Nephron progenitor cell (in vitro differentiated cells): ENCODE measurements around the gene PSTPIP1.

ENCODE experiments used
- DNase-seq: peaks from one replicate; pipeline ENCODE4 v3.0.0; 2021
- H3K27ac Mint-ChIP-seq: 2 replicates; pipeline ENCODE4 v1.8.0; 2021; ENCODE audit warnings: mild to moderate bottlenecking, moderate library complexity, mixed read lengths
- H3K27me3 Mint-ChIP-seq: 2 replicates; pipeline ENCODE4 v1.8.0; 2021; ENCODE audit warnings: mild to moderate bottlenecking, low read depth, mixed read lengths; ENCODE audit not compliant: poor library complexity
- H3K36me3 Mint-ChIP-seq: 2 replicates; pipeline ENCODE4 v1.8.0; 2021; ENCODE audit warnings: low read depth, mixed read lengths
- H3K4me1 Mint-ChIP-seq: 2 replicates; pipeline ENCODE4 v1.8.0; 2021; ENCODE audit warnings: mixed read lengths
- H3K4me3 Mint-ChIP-seq: 2 replicates; pipeline ENCODE4 v1.8.0; 2021; ENCODE audit warnings: mild to moderate bottlenecking, moderate library complexity, mixed read lengths
- H3K9me3 Mint-ChIP-seq: 2 replicates; pipeline ENCODE4 v1.8.0; 2021; ENCODE audit warnings: mild to moderate bottlenecking, moderate library complexity, mixed read lengths
- CTCF ChIP-seq: fragments of 200-600 bp; sonication (generic); IDR thresholded peaks from 2 replicates; pipeline ENCODE4 v1.5.0; 2021; ENCODE audit warnings: antibody characterized with exemption

PSTPIP1 gene

GRCh38 chr15:76974456-76975036 is 20.4 kb upstream of the PSTPIP1 start:
- no peak for TF ChIP-seq CTCF
- no peak for DNase-seq

GRCh38 chr15:76976141-76976540 is 18.8 kb upstream of the PSTPIP1 start:
- H3K36me3 Mint-ChIP-seq: peaks cover 8% of the 10 kb centered on the region
- H3K9me3 Mint-ChIP-seq: peaks cover 21% of the 10 kb centered on the region
- TF ChIP-seq CTCF: no peak
- peaks cover 8% of the 10 kb centered on the region for H3K27me3 Mint-ChIP-seq
- no peak overlapping the region for H3K27ac Mint-ChIP-seq
- H3K4me3 Mint-ChIP-seq: no peak overlapping the region
- H3K4me1 Mint-ChIP-seq: no peaks in the 10 kb centered on the region
- no peak for DNase-seq

More at GRCh38 chr15:76974456-76975036, 20.4 kb upstream of the PSTPIP1 start:
- no peaks in the 10 kb centered on the region for H3K4me1 Mint-ChIP-seq
- H3K27ac Mint-ChIP-seq: no peak overlapping the region
- peaks cover 12% of the 10 kb centered on the region for H3K27me3 Mint-ChIP-seq
- H3K9me3 Mint-ChIP-seq: peaks cover 17% of the 10 kb centered on the region
- H3K4me3 Mint-ChIP-seq: no peak overlapping the region
- peaks cover 4% of the 10 kb centered on the region for H3K36me3 Mint-ChIP-seq

GRCh38 chr15:76976572-76977270 is 18.2 kb upstream of the PSTPIP1 start:
- peaks cover 8% of the 10 kb centered on the region for H3K36me3 Mint-ChIP-seq
- H3K9me3 Mint-ChIP-seq: peaks cover 21% of the 10 kb centered on the region
- no peaks in the 10 kb centered on the region for H3K4me1 Mint-ChIP-seq
- no peak overlapping the region for H3K4me3 Mint-ChIP-seq
- H3K27ac Mint-ChIP-seq: no peak overlapping the region
- no peak for TF ChIP-seq CTCF
- DNase-seq: no peak
- peaks cover 4% of the 10 kb centered on the region for H3K27me3 Mint-ChIP-seq

GRCh38 chr15:76978522-76979330 is 16.2 kb upstream of the PSTPIP1 start:
- DNase-seq: no peak
- Mint-ChIP-seq H3K4me1 (peaks cover 16% of the 10 kb centered on the region), H3K36me3 (peaks cover 8% of the 10 kb centered on the region), H3K4me3 (no peak overlapping the region), H3K27ac (no peak overlapping the region), H3K9me3 (peaks cover 21% of the 10 kb centered on the region), H3K27me3 (peaks cover under 1% of the 10 kb centered on the region)
- TF ChIP-seq CTCF: no peak

GRCh38 chr15:76979331-76979925 is 15.5 kb upstream of the PSTPIP1 start:
- no peak overlapping the region for H3K27ac Mint-ChIP-seq
- no peak for DNase-seq

More at GRCh38 chr15:76979331-76979925, 15.5 kb upstream of the PSTPIP1 start:
- H3K36me3 Mint-ChIP-seq: peaks cover 8% of the 10 kb centered on the region
- peaks cover 21% of the 10 kb centered on the region for H3K4me1 Mint-ChIP-seq
- H3K4me3 Mint-ChIP-seq: no peak overlapping the region
- H3K9me3 Mint-ChIP-seq: peaks cover 21% of the 10 kb centered on the region
- H3K27me3 Mint-ChIP-seq: no peaks in the 10 kb centered on the region
- no peak for TF ChIP-seq CTCF
